ENCODE data around the gene ADGRV1.

ADGRV1 gene

DNA sequence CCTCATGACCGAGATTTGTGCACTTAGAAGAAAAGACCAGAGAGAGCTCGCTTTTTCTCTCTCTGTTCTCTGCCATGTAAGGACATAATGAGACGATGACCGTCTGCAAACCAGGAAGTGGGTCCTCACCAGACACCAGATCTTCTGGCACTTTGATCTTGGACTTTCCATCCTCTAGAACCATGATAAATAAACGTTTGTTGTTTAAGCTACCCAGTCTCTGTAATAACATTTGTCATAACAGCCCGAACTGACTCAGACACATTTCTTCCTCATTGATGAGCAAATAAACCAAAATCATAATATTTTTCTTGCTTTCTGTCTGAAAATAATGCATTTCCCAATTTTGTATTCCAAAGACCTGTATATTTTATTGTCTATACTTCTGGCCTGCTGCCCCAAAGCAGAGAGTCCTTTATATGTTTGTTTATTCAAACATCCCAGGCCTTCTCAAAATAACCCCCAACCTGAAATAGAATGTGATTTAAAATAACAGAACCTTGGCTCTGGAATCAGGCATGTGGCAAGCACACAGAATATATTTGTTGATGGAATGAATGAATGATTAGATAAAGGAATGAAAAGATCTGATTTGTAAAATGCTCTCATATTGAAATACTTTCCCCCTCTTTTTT, 396.5 kb downstream of the ADGRV1 start:
- FAIRE-seq: peak; percentile 6
- TF ChIP-seq CTCF (IDR thresholded peaks at IDR 0.05; ENCODE audit: insufficient read depth, missing control alignments): no peak

DNA sequence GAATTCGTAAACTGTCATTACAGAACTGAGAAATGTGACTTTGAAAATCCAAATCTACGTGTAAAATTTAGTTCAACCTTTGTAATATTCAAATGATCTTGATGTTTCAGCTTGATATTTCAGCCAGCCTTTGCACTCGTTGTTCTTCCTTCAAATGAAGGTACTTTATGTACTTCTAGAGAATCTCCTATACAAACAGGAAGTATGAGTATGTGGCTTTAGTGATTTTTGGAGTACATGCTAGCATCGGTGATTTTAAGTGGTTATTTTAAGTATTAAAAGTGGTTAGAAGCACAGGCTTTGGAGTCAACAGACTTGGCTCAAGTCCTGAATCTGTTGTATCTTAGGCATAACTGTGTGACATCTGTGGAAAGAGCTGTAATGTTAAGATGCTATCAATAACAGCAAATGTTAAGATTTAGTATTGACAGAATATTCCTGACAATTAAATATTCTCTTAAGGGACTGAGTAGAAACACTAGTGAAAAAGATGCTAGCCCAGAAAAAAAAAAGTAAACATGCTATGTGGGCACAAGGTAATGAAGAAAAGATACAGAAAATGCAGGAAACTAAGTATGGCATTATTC, 398.0 kb downstream of the ADGRV1 start:
- DNase-seq (ENCODE audit: insufficient read length, low spot score) (no peak), FAIRE-seq (no peak)
- TF ChIP-seq CTCF (IDR thresholded peaks at IDR 0.05; ENCODE audit: insufficient read depth, missing control alignments): no peak

More for the DNA sequence above, 396.5 kb downstream of the ADGRV1 start:
- DNase-seq (ENCODE audit: insufficient read length, low spot score): no peak

- no peak for TF ChIP-seq CTCF (IDR thresholded peaks at IDR 0.05; ENCODE audit: insufficient read depth, missing control alignments)
- no peak for DNase-seq (ENCODE audit: insufficient read length, low spot score)
- FAIRE-seq: no peak
Observed at GRCh38 chr5:90957906-90958305, 399.3 kb downstream of the ADGRV1 start.

GRCh38 chr5:90959262-90959661, 400.7 kb downstream of the ADGRV1 start:
- no peak for TF ChIP-seq CTCF (IDR thresholded peaks at IDR 0.05; ENCODE audit: insufficient read depth, missing control alignments)
- DNase-seq (ENCODE audit: insufficient read length, low spot score): no peak
- no peak for FAIRE-seq

DNA sequence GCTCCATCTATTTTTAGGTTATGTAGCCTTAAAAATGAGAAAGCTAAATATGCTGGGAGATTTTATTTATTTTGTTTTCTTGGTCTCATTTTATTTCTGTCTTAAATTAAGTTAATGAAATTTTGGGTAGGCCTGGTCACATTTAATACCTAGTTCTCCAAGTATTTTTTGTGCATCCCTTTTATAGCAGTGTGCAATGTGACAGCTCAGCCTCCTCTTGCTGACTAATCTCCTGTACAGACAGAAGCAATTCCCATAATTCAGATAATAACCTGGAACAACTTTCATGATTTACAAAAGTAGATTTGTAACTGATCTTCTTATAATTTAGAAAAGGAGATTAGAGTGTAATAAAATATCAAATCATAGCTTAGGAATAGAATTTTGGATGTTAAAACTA, 403.9 kb downstream of the ADGRV1 start:
- no peak for TF ChIP-seq CTCF (IDR thresholded peaks at IDR 0.05; ENCODE audit: insufficient read depth, missing control alignments)
- FAIRE-seq (peak; percentile 93), DNase-seq (ENCODE audit: insufficient read length, low spot score) (no peak)

DNA sequence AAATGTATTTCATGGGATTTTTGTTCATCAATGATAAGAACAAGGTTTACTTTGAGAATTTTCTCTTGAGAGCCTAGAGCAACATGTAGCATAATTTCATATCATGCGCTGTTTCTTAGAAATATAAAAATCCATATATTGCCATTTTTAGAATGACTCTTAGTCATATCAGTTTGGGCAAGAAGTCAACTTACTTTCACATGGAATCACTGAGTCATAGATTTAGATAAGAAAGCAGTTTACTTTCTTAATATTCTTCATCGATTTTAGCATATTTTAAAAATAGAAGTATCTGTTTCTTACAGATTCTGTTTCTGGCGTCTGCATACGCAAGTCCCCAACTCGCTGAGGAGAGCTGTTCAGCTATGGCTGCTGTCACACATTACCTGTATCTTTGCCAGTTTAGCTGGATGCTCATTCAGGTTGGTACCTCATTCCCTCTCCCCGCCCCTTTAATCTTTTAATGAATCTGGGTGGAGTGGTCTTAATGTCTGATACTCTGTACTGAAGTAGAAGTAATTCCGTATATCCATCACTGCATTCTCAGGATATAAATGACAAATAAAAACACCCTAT, 406.6 kb downstream of the ADGRV1 start:
- no peak for FAIRE-seq
- no peak for TF ChIP-seq CTCF (IDR thresholded peaks at IDR 0.05; ENCODE audit: insufficient read depth, missing control alignments)
- DNase-seq (ENCODE audit: insufficient read length, low spot score): no peak

DNA sequence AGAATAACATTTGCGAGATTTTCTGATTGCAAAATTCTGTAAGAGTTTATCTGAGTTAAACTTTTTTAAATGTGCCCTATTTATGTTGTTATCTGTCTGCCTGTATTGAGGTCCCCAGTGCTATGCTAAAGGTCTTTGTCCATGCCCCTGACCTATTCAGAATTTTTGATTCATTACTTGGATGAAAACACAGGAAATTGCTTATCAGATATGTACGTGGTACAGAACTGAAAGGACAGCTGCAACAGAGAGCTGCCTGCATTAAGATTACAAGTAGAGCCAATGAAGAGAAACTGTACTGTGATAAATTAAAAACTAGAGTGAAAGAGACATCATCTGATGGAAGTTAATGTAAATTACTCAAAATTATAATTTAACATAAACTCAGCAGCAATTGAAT, 408.8 kb downstream of the ADGRV1 start:
- FAIRE-seq (no peak), DNase-seq (ENCODE audit: insufficient read length, low spot score) (no peak)
- TF ChIP-seq CTCF (IDR thresholded peaks at IDR 0.05; ENCODE audit: insufficient read depth, missing control alignments): no peak
